VCaP (cell line): ENCODE results near the gene MYCN.

Source experiments
- H3K27ac ChIP-seq: fragments of 450-650 bp; 2 replicates; pipeline ENCODE4 v1.5.1; 2017
- CTCF ChIP-seq: fragments of 450-650 bp; conservative IDR thresholded peaks from 2 replicates; pipeline ENCODE4 v1.5.1; 2017; ENCODE audit warnings: mild to moderate bottlenecking, moderate library complexity

MYCN gene

GRCh38 chr2:15992457-15993231, 52.3 kb downstream of the MYCN start:
- TF ChIP-seq CTCF: no peak
- no peak overlapping the region for H3K27ac ChIP-seq

- no peak for TF ChIP-seq CTCF
- no peak overlapping the region for H3K27ac ChIP-seq
These were observed 52.9 kb downstream of the MYCN start for GRCh38 chr2:15993232-15993610.

GRCh38 chr2:15993666-15994065, 53.3 kb downstream of the MYCN start:
- no peak for TF ChIP-seq CTCF
- no peak overlapping the region for H3K27ac ChIP-seq

- TF ChIP-seq CTCF: no peak
These were observed 55.3 kb downstream of the MYCN start for GRCh38 chr2:15995603-15996002.

More at GRCh38 chr2:15995603-15996002, 55.3 kb downstream of the MYCN start:
- H3K27ac ChIP-seq: no peak overlapping the region
